PC-3 (cell line): ENCODE measurements around the gene TCAP. TPM values are rescaled to one million over a fixed set of nuclear protein-coding genes. Genes with fewer than 3 reads are reported as not detected.

Source experiments
- ATAC-seq: fragments of 200-7000 bp; cut with Tn5 transposase; 2 replicates; pipeline ENCODE4 v1.9.1; 2020; ENCODE audit warnings: mild to moderate bottlenecking, moderate library complexity
- BruUV-seq: library from RNA; stranded (reverse); fragments of 400-500 nt; replicated peaks from 2 replicates; lab custom pipeline; 2021; lab: Mats Ljungman, UMichigan
- CTCF ChIA-PET: fragments of 300-600 bp; sonication (Branson Sonifier 250); formaldehyde crosslinking; loops from one replicate; lab custom pipeline; 2022; ENCODE audit warnings: antibody characterized with exemption; lab: Charles Lee
- POLR2A ChIA-PET: fragments of 300-600 bp; sonication (Branson Sonifier 250); formaldehyde crosslinking; loops from one replicate; lab custom pipeline; 2022; ENCODE audit warnings: antibody characterized with exemption; ENCODE audit not compliant: unreplicated experiment; lab: Charles Lee
- DNase-seq: peaks from one replicate; pipeline ENCODE4 v3.0.0-alpha.2; 2015
- H2AFZ ChIP-seq: fragments of 300-600 bp; sonication (generic); 2 replicates; pipeline ENCODE4 v1.6.0; 2016; ENCODE audit warnings: antibody characterized with exemption, low read length
- H3F3A ChIP-seq: fragments of 300-600 bp; sonication (generic); one replicate; pipeline ENCODE4 v1.6.0; 2017; ENCODE audit warnings: antibody characterized with exemption, low read length, control low read depth, mild to moderate bottlenecking; ENCODE audit not compliant: unreplicated experiment
- H3K27ac ChIP-seq: fragments of 300-600 bp; sonication (generic); 2 replicates; pipeline ENCODE4 v1.5.1; 2016; ENCODE audit warnings: mild to moderate bottlenecking, low read length
- H3K27me3 ChIP-seq: fragments of 300-600 bp; sonication (generic); 2 replicates; pipeline ENCODE4 v1.6.1; 2016; ENCODE audit warnings: low read length, mixed read lengths
- H3K36me3 ChIP-seq: fragments of 300-600 bp; sonication (generic); 2 replicates; pipeline ENCODE4 v1.6.1; 2016; ENCODE audit warnings: low read depth, mixed run types, low read length, mixed read lengths
- H3K4me1 ChIP-seq: fragments of 300-600 bp; sonication (generic); 2 replicates; pipeline ENCODE4 v1.5.1; 2016; ENCODE audit warnings: low read length; ENCODE audit not compliant: insufficient read depth
- H3K4me2 ChIP-seq: fragments of 300-600 bp; sonication (generic); 2 replicates; pipeline ENCODE4 v1.6.0; 2016; ENCODE audit warnings: low read length
- H3K4me3 ChIP-seq: fragments of 300-600 bp; sonication (generic); 2 replicates; pipeline ENCODE4 v1.5.1; 2016; ENCODE audit warnings: mild to moderate bottlenecking, low read length, mixed read lengths
- H3K79me2 ChIP-seq: fragments of 300-600 bp; sonication (generic); 2 replicates; pipeline ENCODE4 v1.6.1; 2017; ENCODE audit warnings: low read length, mixed read lengths
- H3K9ac ChIP-seq: fragments of 300-600 bp; sonication (generic); 2 replicates; pipeline ENCODE4 v1.6.0; 2016; ENCODE audit warnings: mild to moderate bottlenecking, low read length
- H3K9me2 ChIP-seq: fragments of 300-600 bp; sonication (generic); replicated peaks from 2 replicates; pipeline ENCODE4 v1.6.1; 2016; ENCODE audit warnings: mixed run types, low read length, mixed read lengths
- H3K9me3 ChIP-seq: fragments of 300-600 bp; sonication (generic); 2 replicates; pipeline ENCODE4 v1.6.1; 2016; ENCODE audit warnings: low read length, mixed read lengths
- H4K20me1 ChIP-seq: fragments of 300-600 bp; sonication (generic); 2 replicates; pipeline ENCODE4 v1.6.1; 2016; ENCODE audit warnings: low read length, mixed read lengths
- EZH2 ChIP-seq: fragments of 300-600 bp; sonication (generic); IDR thresholded peaks from one replicate; pipeline ENCODE4 v1.6.1; 2017; ENCODE audit warnings: antibody characterized with exemption, mild to moderate bottlenecking, low read length; ENCODE audit not compliant: unreplicated experiment
- EZH2phosphoT487 ChIP-seq: fragments of 300-600 bp; sonication (generic); IDR thresholded peaks from 2 replicates; pipeline ENCODE4 v1.6.1; 2018; ENCODE audit warnings: mild to moderate bottlenecking, antibody characterized with exemption, low read length, borderline replicate concordance
- intact Hi-C: fragments of 100-400 bp; cut with micrococcal nuclease; formaldehyde crosslinking; loops from 2 replicates; pipeline ENCODE4 v1.9.0; 2023
- total RNA-seq: library from RNA; depleted of rRNA; stranded (reverse); fragments of >200 nt; gene quantifications from 2 replicates; pipeline ENCODE4 v1.2.3, GENCODE V29; 2014
- TF ChIP-seq, protein P1 (sequence below): fragments of 300-600 bp; sonication (generic); conservative IDR thresholded peaks from 2 replicates; pipeline ENCODE4 v1.5.1; 2017; ENCODE audit warnings: antibody characterized with exemption, low read depth, mild to moderate bottlenecking, low read length

Gene TCAP
- total RNA-seq, 1 experiment from 2014 or later: 0.51 TPM

DNA sequence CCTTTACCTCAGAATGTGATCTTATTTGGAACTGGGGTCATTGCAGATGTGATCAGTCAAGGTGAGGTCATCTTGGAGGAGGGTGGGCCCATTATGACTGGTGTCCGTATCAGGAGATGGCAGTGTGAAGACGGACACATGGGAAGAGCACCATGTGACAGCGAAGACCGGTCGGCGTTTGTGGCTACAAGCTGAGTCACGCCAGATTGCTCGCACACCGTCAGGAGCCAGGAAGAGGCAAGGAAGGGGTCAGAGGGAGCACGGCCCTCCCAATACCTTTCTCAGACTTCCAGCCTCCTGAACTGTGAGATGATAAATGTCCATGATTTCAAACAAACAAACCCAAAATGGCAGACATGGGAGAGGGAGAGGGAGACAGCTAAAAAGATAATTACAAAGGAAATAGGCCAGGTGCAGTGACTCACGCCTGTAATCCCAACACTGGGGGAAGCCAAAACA is 15.0 kb upstream of the TCAP start:
- no peaks in the 10 kb centered on the region for H3K9me3 ChIP-seq
- ATAC-seq (no peak), DNase-seq (no peak)
- no peaks in the 10 kb centered on the region for H3K36me3 ChIP-seq
- POLR2A ChIA-PET: interaction anchor here (0.6 kb wide), 1 partner anchor 189 kb away, joined by 3 read pairs; the partner anchor contains the start of gene CDK12
- intact Hi-C loops: no loop called here
- H3K4me2 ChIP-seq: no peak overlapping the region
- no peak overlapping the region for H2AFZ ChIP-seq
- no peaks in the 10 kb centered on the region for H4K20me1 ChIP-seq
- CTCF ChIA-PET: no interaction called here
- no peak overlapping the region for H3K9ac ChIP-seq
- H3K79me2 ChIP-seq: no peaks in the 10 kb centered on the region
- TF ChIP-seq, protein P1, sequence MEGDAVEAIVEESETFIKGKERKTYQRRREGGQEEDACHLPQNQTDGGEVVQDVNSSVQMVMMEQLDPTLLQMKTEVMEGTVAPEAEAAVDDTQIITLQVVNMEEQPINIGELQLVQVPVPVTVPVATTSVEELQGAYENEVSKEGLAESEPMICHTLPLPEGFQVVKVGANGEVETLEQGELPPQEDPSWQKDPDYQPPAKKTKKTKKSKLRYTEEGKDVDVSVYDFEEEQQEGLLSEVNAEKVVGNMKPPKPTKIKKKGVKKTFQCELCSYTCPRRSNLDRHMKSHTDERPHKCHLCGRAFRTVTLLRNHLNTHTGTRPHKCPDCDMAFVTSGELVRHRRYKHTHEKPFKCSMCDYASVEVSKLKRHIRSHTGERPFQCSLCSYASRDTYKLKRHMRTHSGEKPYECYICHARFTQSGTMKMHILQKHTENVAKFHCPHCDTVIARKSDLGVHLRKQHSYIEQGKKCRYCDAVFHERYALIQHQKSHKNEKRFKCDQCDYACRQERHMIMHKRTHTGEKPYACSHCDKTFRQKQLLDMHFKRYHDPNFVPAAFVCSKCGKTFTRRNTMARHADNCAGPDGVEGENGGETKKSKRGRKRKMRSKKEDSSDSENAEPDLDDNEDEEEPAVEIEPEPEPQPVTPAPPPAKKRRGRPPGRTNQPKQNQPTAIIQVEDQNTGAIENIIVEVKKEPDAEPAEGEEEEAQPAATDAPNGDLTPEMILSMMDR: no peak
- TF ChIP-seq EZH2phosphoT487 (no peak), EZH2 (no peak)
- BruUV-seq: no TSS peak
- no peak overlapping the region for H3K27ac ChIP-seq
- no peaks in the 10 kb centered on the region for H3F3A ChIP-seq
- H3K4me3 ChIP-seq: no peak overlapping the region
- no peaks in the 10 kb centered on the region for H3K4me1 ChIP-seq
- no peaks in the 10 kb centered on the region for H3K27me3 ChIP-seq
- H3K9me2 ChIP-seq: no peaks in the 10 kb centered on the region

DNA sequence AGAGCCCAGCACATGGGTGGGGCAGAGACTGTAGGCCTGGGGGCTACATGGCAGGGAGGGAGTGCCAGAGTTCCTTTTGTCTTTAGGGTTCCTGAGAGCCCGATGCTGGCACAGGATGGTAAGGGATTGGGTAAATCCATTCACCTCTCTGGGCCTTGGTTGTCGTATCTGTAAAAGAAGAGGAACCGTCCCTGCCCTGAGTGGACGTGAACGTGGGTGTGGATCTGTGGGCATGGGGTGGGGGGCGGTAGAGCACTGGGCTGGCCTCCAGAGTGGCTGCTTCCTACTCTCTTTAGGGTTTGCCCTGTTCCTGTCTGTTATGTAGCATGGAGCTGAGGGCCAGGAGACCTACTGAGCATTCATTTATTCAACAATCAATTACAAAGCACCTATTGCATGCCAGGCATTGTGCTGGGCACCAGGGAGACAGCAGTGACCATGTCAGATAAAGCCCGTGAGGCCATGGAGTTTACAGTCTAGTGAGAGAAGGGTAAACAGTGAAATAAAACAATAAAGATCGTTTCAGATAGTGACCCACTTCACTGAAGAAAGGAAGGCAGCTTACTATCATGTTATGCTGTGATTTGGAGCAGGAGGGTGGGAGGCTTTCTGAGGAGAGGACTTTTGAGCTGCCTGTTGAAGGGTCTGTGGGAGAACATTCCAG is 13.1 kb upstream of the TCAP start:
- Histone ChIP-seq H3K27me3 (no peaks in the 10 kb centered on the region), H3K9ac (no peak overlapping the region), H3K9me2 (no peaks in the 10 kb centered on the region), H3F3A (no peaks in the 10 kb centered on the region), H3K4me2 (no peak overlapping the region), H3K27ac (no peak overlapping the region), H3K9me3 (no peaks in the 10 kb centered on the region), H3K79me2 (no peaks in the 10 kb centered on the region), H3K4me3 (no peak overlapping the region), H2AFZ (no peak overlapping the region), H3K36me3 (no peaks in the 10 kb centered on the region), H3K4me1 (no peaks in the 10 kb centered on the region), H4K20me1 (no peaks in the 10 kb centered on the region)
- TF ChIP-seq, protein P1: no peak
- TF ChIP-seq EZH2 (no peak), EZH2phosphoT487 (no peak)
- ATAC-seq (no peak; the same call in 1 of the 2 replicates), DNase-seq (no peak)
- ChIA-PET CTCF (interaction anchor here (0.7 to 0.9 kb wide), 2 partner anchors 9 to 28 kb away, joined by 3 to 4 read pairs; no protein-coding TSS in a partner anchor), POLR2A (no interaction called here)
- intact Hi-C loops: no loop called here
- no TSS peak for BruUV-seq
